GM18507 (cell line): ENCODE measurements around the gene FAM50B.

Experiments
- DNase-seq: peaks from one replicate; pipeline ENCODE4 v3.0.0; 2011; ENCODE audit warnings: low read depth; ENCODE audit not compliant: insufficient read length; ENCODE audit errors: extremely low spot score
- FAIRE-seq: peaks from 2 replicates; lab custom pipeline; 2011; peaks lifted over from hg19 to GRCh38; lab: Jason Lieb, UNC

FAM50B gene

GRCh38 chr6:3869284-3869631 is 20.1 kb downstream of the FAM50B start:
- FAIRE-seq, result no peak

GRCh38 chr6:3869632-3870527 is 20.7 kb downstream of the FAM50B start:
- FAIRE-seq (no peak), DNase-seq (no peak)

More at GRCh38 chr6:3869284-3869631, 20.1 kb downstream of the FAM50B start:
- no peak for DNase-seq

- FAIRE-seq, result no peak
- no peak for DNase-seq
Observed at GRCh38 chr6:3870528-3870925, 21.4 kb downstream of the FAM50B start.

- DNase-seq (no peak), FAIRE-seq (no peak)
Observed at GRCh38 chr6:3871515-3871914, 22.3 kb downstream of the FAM50B start.

GRCh38 chr6:3871939-3872338 is 22.8 kb downstream of the FAM50B start:
- no peak for FAIRE-seq
- DNase-seq, result no peak

- no peak for FAIRE-seq
- no peak for DNase-seq
Observed at GRCh38 chr6:3872370-3872854, 23.2 kb downstream of the FAM50B start.

GRCh38 chr6:3873051-3873450 is 23.9 kb downstream of the FAM50B start:
- DNase-seq (no peak), FAIRE-seq (no peak)

GRCh38 chr6:3874069-3874468 is 24.9 kb downstream of the FAM50B start:
- DNase-seq, result no peak
- FAIRE-seq, result no peak

- DNase-seq (no peak), FAIRE-seq (no peak)
Observed at GRCh38 chr6:3875486-3875885, 26.3 kb downstream of the FAM50B start.

- DNase-seq, result no peak
- no peak for FAIRE-seq
Observed at GRCh38 chr6:3876101-3876500, 26.9 kb downstream of the FAM50B start.

- FAIRE-seq (no peak), DNase-seq (no peak)
Observed at GRCh38 chr6:3876866-3877265, 27.7 kb downstream of the FAM50B start.

GRCh38 chr6:3878048-3878666 is 29.0 kb downstream of the FAM50B start:
- no peak for DNase-seq
- no peak for FAIRE-seq

GRCh38 chr6:3879194-3879952 is 30.2 kb downstream of the FAM50B start:
- DNase-seq (no peak), FAIRE-seq (no peak)

GRCh38 chr6:3881711-3882421 is 32.7 kb downstream of the FAM50B start:
- no peak for FAIRE-seq
- DNase-seq, result no peak

- DNase-seq (no peak), FAIRE-seq (no peak)
Observed at GRCh38 chr6:3882431-3882830, 33.3 kb downstream of the FAM50B start.

- FAIRE-seq (no peak), DNase-seq (no peak)
Observed at GRCh38 chr6:3882866-3883265, 33.7 kb downstream of the FAM50B start.

- FAIRE-seq (no peak), DNase-seq (no peak)
Observed at GRCh38 chr6:3884007-3884745, 35.0 kb downstream of the FAM50B start.

- FAIRE-seq (no peak), DNase-seq (no peak)
Observed at GRCh38 chr6:3885262-3886036, 36.3 kb downstream of the FAM50B start.
